HepG2 (cell line): ENCODE data around the gene WSCD1. TPM values are rescaled to one million over a fixed set of nuclear protein-coding genes. Genes with fewer than 3 reads are reported as not detected.

ENCODE experiments used
- ATAC-seq: fragments of 200-7000 bp; cut with Tn5 transposase; 3 replicates; pipeline ENCODE4 v1.9.1; 2020; ENCODE audit warnings: mild to moderate bottlenecking, moderate library complexity
- BruUV-seq: library from RNA; stranded (reverse); fragments of 400-500 nt; replicated peaks from 2 replicates; lab custom pipeline; 2021; lab: Mats Ljungman, UMichigan
- CTCF ChIA-PET: fragments of 300-600 bp; formaldehyde crosslinking; extraction: SDS; loops from one replicate; lab custom pipeline; 2021; ENCODE audit warnings: low total read pairs, inconsistent platforms, low intra/inter-chr PET ratio; lab: Yijun Ruan, JAX
- POLR2A ChIA-PET: fragments of 350-600 bp; sonication (Branson Sonifier 250); formaldehyde crosslinking; loops from one replicate; lab custom pipeline; 2020; ENCODE audit warnings: antibody characterized with exemption, inconsistent platforms; lab: Yijun Ruan, JAX
- DNase-seq: peaks from one replicate; pipeline ENCODE4 v3.0.0-alpha.2; 2015; ENCODE audit warnings: low spot score
- FAIRE-seq: peaks from 3 replicates; lab custom pipeline; 2011; peaks lifted over from hg19 to GRCh38; lab: Jason Lieb, UNC
- H2AFZ ChIP-seq: one replicate; pipeline ENCODE4 v1.6.1; 2011; ENCODE audit warnings: low read length, inconsistent platforms
- H3K27ac ChIP-seq: fragments of 300-600 bp; 3 replicates; pipeline ENCODE4 v1.8.0; 2011; ENCODE audit warnings: mixed run types, mild to moderate bottlenecking, mixed read lengths, low read length, inconsistent platforms; ENCODE audit not compliant: insufficient read depth; ENCODE audit errors: extremely low read length
- H3K27me3 ChIP-seq, 2 experiments: fragments of 200-600 bp in 1 of 2; 2 replicates in 1 of 2; 3 replicates in 1 of 2; pipeline versions ENCODE4 v1.6.0 to v1.8.0; 2011; ENCODE audit warnings: low read length in 2 of 2, mild to moderate bottlenecking in 2 of 2, moderate library complexity in 2 of 2, inconsistent platforms in 1 of 2; ENCODE audit not compliant: insufficient read depth in 2 of 2, control insufficient read depth in 1 of 2
- H3K36me3 ChIP-seq, 2 experiments: fragments of 200-600 bp in 1 of 2; replicated peaks in 1 of 2; 2 replicates in 1 of 2; 3 replicates in 1 of 2; pipeline versions ENCODE4 v1.5.1 to v1.8.0; 2011; ENCODE audit warnings: low read length in 2 of 2, inconsistent platforms in 1 of 2; ENCODE audit not compliant: insufficient read depth in 2 of 2, control insufficient read depth in 1 of 2
- H3K4me1 ChIP-seq: 2 replicates; pipeline ENCODE4 v1.5.1; 2012; ENCODE audit warnings: low read length, inconsistent platforms; ENCODE audit not compliant: insufficient read depth
- H3K4me2 ChIP-seq: 2 replicates; pipeline ENCODE4 v1.6.0; 2011; ENCODE audit warnings: low read depth, low read length, inconsistent platforms
- H3K4me3 ChIP-seq, 3 experiments: fragments of 200-600 bp in 1 of 3; sonication (generic), shearing (Covaris generic) in 1 of 3; replicated peaks in 1 of 3; 2 replicates each; pipeline ENCODE4 v1.5.1; 2011 to 2016; ENCODE audit warnings: low read length in 3 of 3, inconsistent platforms in 2 of 3, low read depth in 2 of 3, mild to moderate bottlenecking in 2 of 3, control low read depth in 1 of 3, mixed read lengths in 1 of 3; ENCODE audit not compliant: insufficient read depth in 1 of 3
- H3K79me2 ChIP-seq: one replicate; pipeline ENCODE4 v1.6.1; 2011; ENCODE audit warnings: low read length, inconsistent platforms; ENCODE audit not compliant: insufficient read depth
- H3K9ac ChIP-seq: 2 replicates; pipeline ENCODE4 v1.6.0; 2011; ENCODE audit warnings: mild to moderate bottlenecking, low read depth, low read length, inconsistent platforms; ENCODE audit not compliant: insufficient read depth
- H3K9me3 ChIP-seq: 2 replicates; pipeline ENCODE4 v1.5.1; 2012; ENCODE audit warnings: mild to moderate bottlenecking, low read length
- H4K20me1 ChIP-seq: 2 replicates; pipeline ENCODE4 v1.6.0; 2011; ENCODE audit warnings: inconsistent platforms, mild to moderate bottlenecking, low read length, moderate library complexity; ENCODE audit not compliant: insufficient read depth
- CREB3 ChIP-seq: sonication (generic); formaldehyde crosslinking; IDR thresholded peaks from 2 replicates; pipeline ENCODE4 v1.5.0; 2020; ENCODE audit warnings: missing genetic modification reagents
- GATAD1 ChIP-seq: IDR thresholded peaks from 2 replicates; pipeline ENCODE4 v1.6.1; 2016; ENCODE audit warnings: missing genetic modification reagents, missing compliant biosample characterization
- NR0B2 ChIP-seq: sonication (generic); formaldehyde crosslinking; IDR thresholded peaks from 2 replicates; pipeline ENCODE4 v1.4.0; 2020; ENCODE audit warnings: mild to moderate bottlenecking, missing genetic modification reagents
- PHF21A ChIP-seq: sonication (generic); formaldehyde crosslinking; IDR thresholded peaks from 2 replicates; pipeline ENCODE4 v1.5.0; 2020; ENCODE audit warnings: mild to moderate bottlenecking, missing genetic modification reagents
- STAT5B ChIP-seq: sonication (generic); formaldehyde crosslinking; IDR thresholded peaks from 2 replicates; pipeline ENCODE4 v1.4.0; 2020; ENCODE audit warnings: missing genetic modification reagents
- THRA ChIP-seq: sonication (generic); formaldehyde crosslinking; IDR thresholded peaks from 2 replicates; pipeline ENCODE4 v1.4.0; 2020; ENCODE audit warnings: missing genetic modification reagents, borderline replicate concordance
- TOE1 ChIP-seq: sonication (generic); formaldehyde crosslinking; IDR thresholded peaks from 2 replicates; pipeline ENCODE4 v1.4.0; 2020; ENCODE audit warnings: mild to moderate bottlenecking, missing genetic modification reagents
- YEATS4 ChIP-seq: sonication (generic); formaldehyde crosslinking; IDR thresholded peaks from 2 replicates; pipeline ENCODE4 v1.4.0; 2020; ENCODE audit warnings: missing genetic modification reagents, borderline replicate concordance
- ZNF136 ChIP-seq: sonication (generic); formaldehyde crosslinking; IDR thresholded peaks from 2 replicates; pipeline ENCODE4 v1.8.1; 2022; ENCODE audit warnings: low read depth, mild to moderate bottlenecking, moderate library complexity, missing genetic modification reagents
- ZNF547 ChIP-seq: sonication (generic); formaldehyde crosslinking; IDR thresholded peaks from 2 replicates; pipeline ENCODE4 v1.5.1; 2020; ENCODE audit warnings: mild to moderate bottlenecking, missing genetic modification reagents
- ZNF550 ChIP-seq: sonication (generic); formaldehyde crosslinking; IDR thresholded peaks from 2 replicates; pipeline ENCODE4 v1.4.0; 2020; ENCODE audit warnings: mild to moderate bottlenecking, missing genetic modification reagents, borderline replicate concordance
- WGBS: methylation state at CpG from one replicate; pipeline ENCODE4 v1.1.6; 2017; ENCODE audit warnings: low lambda C conversion rate; 5-methylcytosine and 5-hydroxymethylcytosine counted together
- in situ Hi-C: cut with HindIII; loops from 2 replicates; pipeline ENCODE4 v1.10.0; 2017; ENCODE audit warnings: low pct_unique_long_range_greater_than_20kb; ENCODE audit not compliant: extremely low pct_ligation_motif_present
- intact Hi-C: fragments of 100-400 bp; cut with micrococcal nuclease; formaldehyde crosslinking; loops from one replicate; pipeline ENCODE4 v1.10.0; 2022; ENCODE audit not compliant: unreplicated experiment
- polyA plus RNA-seq, 8 experiments: library from polyadenylated mRNA; depleted of rRNA in 3 of 8; stranded (reverse) in 7 of 8; unstranded in 1 of 8; fragments of >200 nt; fragmentation: Illumina TruSeq in 4 of 8; extraction: Trizol in 4 of 8; gene quantifications; 2 replicates each; pipeline versions ENCODE4 v1.2.1 to v1.2.3, GENCODE V29; 2011 to 2016; ENCODE audit warnings: low read depth in 4 of 8, missing spikeins in 1 of 8, mixed read lengths in 1 of 8; ENCODE audit not compliant: insufficient read depth in 1 of 8
- total RNA-seq, 5 experiments: library from RNA; depleted of rRNA; stranded (reverse); fragments of >200 nt; fragmentation: Illumina TruSeq; extraction: Trizol; gene quantifications; 2 replicates each; pipeline ENCODE4 v1.2.3, GENCODE V29; 2016; ENCODE audit warnings: low read depth in 1 of 5

Gene WSCD1
- total and polyA plus RNA-seq, 2 of the 13 experiments (the other 11 are each of a cell fraction or from before 2014, with no cell fraction given): 0.24 to 2.7 TPM

GRCh38 chr17:6073620-6074019 lies 3.4 kb downstream of the WSCD1 start:
- Histone ChIP-seq H3K4me2 (no peak overlapping the region), H3K9me3 (no peaks in the 10 kb centered on the region), H3K79me2 (no peaks in the 10 kb centered on the region), H3K27me3 (peaks cover 10 to 59% of the 10 kb centered on the region in 2 experiments)
- ChIA-PET CTCF (no interaction called here), POLR2A (no interaction called here)
- ATAC-seq: no peak
- intact Hi-C loops: no loop called here
- no peak for TF ChIP-seq CREB3 (CRISPR knock-in tag)
- no peak for TF ChIP-seq THRA (CRISPR knock-in tag)
- no peak for TF ChIP-seq STAT5B (CRISPR knock-in tag)
- TF ChIP-seq YEATS4 (CRISPR knock-in tag): no peak
- TF ChIP-seq GATAD1 (CRISPR knock-in tag): no peak
- no peak for TF ChIP-seq PHF21A
- TF ChIP-seq ZNF136: no peak
- no peak for TF ChIP-seq TOE1
- no peak for TF ChIP-seq ZNF550
- no peak for TF ChIP-seq NR0B2 (CRISPR knock-in tag)
- TF ChIP-seq ZNF547 (CRISPR knock-in tag): no peak
- TF ChIP-seq, all 625 proteins: peak for 0
- Histone ChIP-seq H3K9ac (no peak overlapping the region), H3K27ac (no peak overlapping the region), H2AFZ (no peak overlapping the region), H3K4me3 (no peak overlapping the region), H4K20me1 (no peaks in the 10 kb centered on the region), H3K36me3 (no peaks in the 10 kb centered on the region), H3K4me1 (peaks cover 15% of the 10 kb centered on the region)
- in situ Hi-C loops: no loop called here
- DNase-seq (no peak), FAIRE-seq (no peak)
- 32% methylated on average over 7 of the region's 7 CpGs for WGBS
- BruUV-seq: no TSS peak
